ENCODE data around the gene SLC29A1.
"Not testable (repeated sequence)": the region's sequence is repeated elsewhere in the genome, so short reads cannot be mapped to it uniquely, and the experiment has no call there.

Gene SLC29A1

GRCh38 chr6:44223319-44224028 is at the start of gene SLC29A1:
Gene SLC29A1, plus strand, starts transcription at chr6:44223595. Its CDS starts 3,719 bp downstream, at chr6:44227314.
- DNase-seq: no peak

DNA sequence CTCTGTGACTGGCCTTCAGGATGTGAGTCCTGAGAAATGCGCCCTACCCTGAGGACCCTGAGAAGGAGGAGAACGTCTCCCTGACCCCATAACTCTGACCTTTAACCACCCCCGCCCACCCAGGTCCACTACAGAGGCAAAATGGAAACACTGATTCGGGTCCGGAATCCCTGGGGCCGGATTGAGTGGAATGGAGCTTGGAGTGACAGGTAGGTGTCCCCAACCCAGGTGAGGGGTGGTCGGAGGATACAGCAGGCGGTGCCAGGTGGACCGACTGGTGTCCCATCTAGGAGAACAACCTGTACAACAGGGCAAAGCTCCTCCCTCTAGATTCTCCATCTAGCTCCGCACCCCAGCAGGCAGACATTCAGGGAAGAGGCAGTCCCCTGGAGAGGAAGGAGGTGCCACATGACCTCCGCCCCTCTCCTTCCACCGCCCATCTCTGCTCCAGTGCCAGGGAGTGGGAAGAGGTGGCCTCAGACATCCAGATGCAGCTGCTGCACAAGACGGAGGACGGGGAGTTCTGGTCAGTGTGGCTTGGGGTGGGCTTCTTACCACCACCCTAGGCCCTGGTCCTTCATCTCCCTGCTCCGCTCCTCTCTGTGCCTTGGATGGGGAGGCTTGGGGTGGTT is 47.1 kb upstream of the SLC29A1 start:
- DNase-seq: no peak

- DNase-seq: no peak
These were observed 46.5 kb upstream of the SLC29A1 start for GRCh38 chr6:44176762-44177509.

DNA sequence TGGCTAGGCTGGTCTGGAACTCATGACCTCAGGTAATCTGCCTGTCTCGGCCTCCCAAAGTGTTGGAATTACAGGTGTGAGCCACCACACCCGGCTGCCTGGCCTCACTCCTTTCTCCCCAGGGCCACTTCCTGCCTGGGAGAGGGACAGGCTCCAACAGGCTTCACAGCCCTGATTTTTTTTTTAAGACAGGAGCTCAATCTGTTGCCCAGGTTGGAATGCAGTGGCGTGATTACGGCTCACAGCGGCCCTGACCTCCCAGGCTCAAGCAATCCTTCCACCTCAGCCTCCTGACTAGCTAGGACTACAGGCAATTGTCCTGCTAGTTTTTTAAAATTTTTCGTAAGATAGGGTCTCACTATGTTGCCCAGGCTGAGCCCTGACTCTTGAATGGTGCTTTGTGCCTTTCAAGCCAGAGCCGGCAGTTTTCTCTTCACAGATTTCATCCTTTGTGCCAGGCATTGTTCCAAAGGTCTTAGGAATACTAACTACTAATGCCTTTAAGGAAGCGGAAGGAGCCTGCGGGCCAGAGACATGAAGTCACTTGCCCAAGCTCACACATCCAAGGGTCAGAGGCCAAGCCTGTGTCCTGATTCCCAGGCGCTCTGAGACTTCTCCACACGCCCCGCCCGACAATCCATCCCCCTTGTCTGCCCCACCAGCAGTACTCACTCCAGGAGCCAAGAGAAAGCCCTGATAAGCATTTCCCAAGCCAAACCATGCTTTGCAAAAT is 45.5 kb upstream of the SLC29A1 start:
- no peak for DNase-seq

GRCh38 chr6:44178424-44179071 is 44.8 kb upstream of the SLC29A1 start:
- DNase-seq: no peak

- no peak for DNase-seq
These were observed 44.3 kb upstream of the SLC29A1 start for GRCh38 chr6:44179072-44179536.

- DNase-seq: no peak
These were observed 43.7 kb upstream of the SLC29A1 start for GRCh38 chr6:44179648-44180047.

GRCh38 chr6:44180406-44180805 is 43.0 kb upstream of the SLC29A1 start:
- DNase-seq: no peak

GRCh38 chr6:44180886-44181285 is 42.5 kb upstream of the SLC29A1 start:
- no peak for DNase-seq

GRCh38 chr6:44181784-44182183 is 41.6 kb upstream of the SLC29A1 start:
- not testable (repeated sequence) for DNase-seq

GRCh38 chr6:44182911-44183390 is 40.4 kb upstream of the SLC29A1 start:
- no peak for DNase-seq

GRCh38 chr6:44183783-44184182 is 39.6 kb upstream of the SLC29A1 start:
- DNase-seq: no peak

- not testable (repeated sequence) for DNase-seq
These were observed 38.0 kb upstream of the SLC29A1 start for GRCh38 chr6:44185356-44185755.

DNA sequence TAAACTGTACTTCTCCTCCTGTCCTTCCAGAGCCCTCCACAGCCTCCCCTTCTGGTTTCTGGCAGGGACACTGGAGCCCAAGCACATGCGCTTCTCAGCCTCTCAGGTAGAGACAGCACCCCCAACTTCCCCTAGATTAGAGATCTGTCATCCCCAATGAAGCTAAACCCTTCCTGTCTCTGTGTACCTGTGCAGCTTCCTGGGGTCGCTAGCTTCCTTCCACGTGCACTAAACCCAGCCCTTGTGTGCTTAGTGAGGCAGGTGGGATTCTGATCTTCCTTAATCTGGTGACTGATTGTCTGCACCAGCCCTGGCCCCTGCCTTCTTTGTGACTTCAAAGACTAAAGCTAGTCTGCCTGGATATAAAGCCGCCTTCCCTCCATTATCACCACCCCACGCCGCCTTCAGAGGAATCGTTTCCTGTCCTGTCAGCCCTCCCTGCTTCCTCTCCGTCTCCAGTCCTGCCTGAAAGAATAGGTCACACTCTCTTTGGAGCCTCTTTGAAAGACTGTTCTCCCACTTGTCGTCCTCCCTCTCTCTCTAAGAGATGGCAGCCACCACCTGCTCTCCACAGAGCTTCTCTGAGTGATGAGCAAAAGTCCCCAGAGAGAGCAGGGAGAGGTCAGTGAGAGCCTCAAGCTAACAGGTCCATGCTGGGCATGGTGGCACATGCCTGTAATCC is 37.3 kb upstream of the SLC29A1 start:
- DNase-seq: no peak

DNA sequence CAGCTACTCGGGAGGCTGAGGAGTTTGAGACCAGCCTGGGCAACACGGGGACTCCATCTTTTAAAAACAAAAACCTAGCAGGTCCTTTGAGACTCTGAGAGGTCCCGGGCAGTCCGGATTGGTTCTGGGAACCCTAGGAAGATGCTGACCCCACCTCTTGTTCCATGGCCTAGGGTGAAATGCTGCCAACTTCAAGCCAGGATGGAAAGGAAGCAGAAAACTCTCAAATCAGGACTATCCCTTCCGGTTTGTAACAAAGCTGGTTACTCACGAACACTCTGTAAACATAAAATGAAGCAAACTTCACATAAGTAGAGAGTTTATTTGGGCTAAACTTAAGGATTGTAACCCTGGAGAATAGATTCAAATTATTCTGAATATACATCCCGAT is 36.8 kb upstream of the SLC29A1 start:
- DNase-seq: no peak

DNA sequence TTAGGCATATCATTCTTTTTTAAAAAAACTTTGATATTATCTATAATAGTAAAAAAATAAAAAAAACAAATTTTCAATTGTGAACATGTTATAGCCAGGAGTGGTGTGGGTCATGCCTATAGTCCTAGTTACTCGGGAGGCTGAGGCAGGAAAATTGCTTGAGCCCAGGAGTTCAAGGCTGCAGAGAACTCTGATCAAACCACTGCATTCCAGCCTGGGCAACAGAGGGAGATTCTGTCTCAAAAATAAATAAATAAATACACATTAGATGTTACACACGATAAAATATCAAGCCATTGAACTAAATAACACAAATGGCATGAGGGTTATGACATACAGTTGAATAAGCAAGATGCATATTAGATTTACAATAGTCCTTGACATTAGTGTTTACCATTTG is 34.6 kb upstream of the SLC29A1 start:
- DNase-seq: no peak

GRCh38 chr6:44189257-44189656 is 34.1 kb upstream of the SLC29A1 start:
- no peak for DNase-seq

DNA sequence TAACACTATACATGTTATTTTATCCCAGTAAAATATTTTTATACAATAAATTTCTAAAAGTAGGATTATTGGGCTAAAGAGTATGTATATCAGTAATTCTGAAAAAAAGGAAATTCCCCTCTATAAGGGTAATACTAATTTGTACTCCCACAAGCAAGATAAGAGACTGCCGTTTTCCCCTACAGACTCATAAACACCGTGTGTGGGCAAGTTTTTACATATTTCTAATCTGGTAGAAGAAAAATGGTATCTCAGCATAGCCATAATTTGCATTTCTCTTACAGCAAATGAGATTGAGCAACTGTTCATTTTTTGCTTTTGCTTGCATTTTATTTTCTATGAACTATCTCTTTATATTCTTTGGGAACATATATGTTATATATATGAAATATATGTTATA is 32.7 kb upstream of the SLC29A1 start:
- DNase-seq: no peak

- peak; percentile 1 for DNase-seq
These were observed 30.9 kb upstream of the SLC29A1 start for GRCh38 chr6:44192428-44193041.

DNA sequence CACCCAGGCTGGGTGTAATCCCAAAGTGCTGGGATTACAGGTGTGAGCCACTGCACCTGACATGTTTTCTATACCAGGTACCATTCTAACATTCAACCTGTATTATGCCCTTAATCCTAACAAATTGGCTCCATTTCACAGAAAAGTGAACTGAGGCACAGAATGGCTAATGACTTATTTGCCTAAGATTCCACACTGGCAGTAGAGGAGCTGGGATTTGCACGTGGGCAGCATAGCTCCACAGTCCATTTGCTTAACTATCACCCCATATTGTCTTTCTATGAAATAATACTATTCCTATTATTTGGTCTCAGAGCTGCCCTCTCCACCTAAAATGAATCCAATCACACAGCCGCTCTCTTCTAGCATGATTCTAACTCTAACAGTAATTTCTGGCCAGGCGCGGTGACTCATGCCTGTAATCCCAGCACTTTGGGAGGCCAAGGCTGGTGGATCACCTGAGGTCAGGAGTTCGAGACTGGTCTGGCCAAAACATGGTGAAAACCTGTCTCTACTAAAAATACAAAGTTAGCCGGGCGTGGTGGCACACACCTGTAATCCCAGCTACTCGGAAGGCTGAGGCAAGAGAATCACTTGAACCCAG is 30.0 kb upstream of the SLC29A1 start:
- no peak for DNase-seq

DNA sequence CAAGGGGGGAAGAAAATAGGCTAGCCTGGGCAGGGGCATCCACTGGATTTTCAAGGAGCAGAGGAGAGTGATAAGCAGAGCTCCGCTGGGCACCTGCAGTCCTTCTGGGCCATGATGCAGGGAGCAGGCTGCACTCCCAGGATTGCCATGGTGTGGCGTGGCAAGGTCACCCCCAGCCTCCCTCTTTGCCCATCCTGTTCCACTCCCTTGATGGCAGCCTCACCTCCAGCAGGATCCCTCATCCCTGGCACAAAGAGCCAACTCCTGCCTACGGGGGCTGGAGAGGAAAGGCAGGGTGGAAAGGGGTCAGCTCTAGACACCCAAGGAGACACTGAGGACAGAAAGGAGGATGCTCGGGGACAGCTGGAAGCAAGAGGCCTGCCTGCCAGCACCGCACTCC is 29.1 kb upstream of the SLC29A1 start:
- no peak for DNase-seq
